GM19351 (cell line): ENCODE measurements around the gene SPATA31C2.
"Not testable (repeated sequence)": the region's sequence is repeated elsewhere in the genome, so short reads cannot be mapped to it uniquely, and the experiment has no call there.

Experiments used
- ATAC-seq: cut with Tn5 transposase; IDR thresholded peaks from one replicate; pipeline ENCODE4 v1.9.1; 2021; ENCODE audit warnings: mild to moderate bottlenecking, moderate library complexity; ENCODE audit not compliant: unreplicated experiment

SPATA31C2 gene

GRCh38 chr9:88127700-88128300, 10.5 kb downstream of the SPATA31C2 start:
- not testable (repeated sequence) for ATAC-seq

DNA sequence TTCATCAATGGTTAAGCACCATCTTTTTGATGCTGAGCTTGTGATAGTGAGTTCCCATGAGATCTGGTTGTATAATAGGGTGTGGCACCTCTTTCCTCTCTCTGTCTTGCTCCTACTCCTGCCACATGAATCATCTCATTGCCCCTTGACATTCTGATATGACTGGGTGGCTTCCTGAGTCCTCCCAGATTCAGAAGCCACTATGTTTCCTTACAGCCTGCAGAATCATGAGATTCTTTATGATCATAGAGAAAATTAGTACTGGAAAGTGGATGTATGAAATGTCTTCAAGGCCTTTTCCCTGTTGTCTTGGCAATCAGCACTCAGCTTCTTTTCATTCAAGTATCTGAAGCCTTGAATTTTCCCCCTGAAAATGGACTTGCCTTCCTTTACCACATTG, 14.9 kb downstream of the SPATA31C2 start:
- not testable (repeated sequence) for ATAC-seq

GRCh38 chr9:88118121-88118520, 20.2 kb downstream of the SPATA31C2 start:
- ATAC-seq: not testable (repeated sequence)

DNA sequence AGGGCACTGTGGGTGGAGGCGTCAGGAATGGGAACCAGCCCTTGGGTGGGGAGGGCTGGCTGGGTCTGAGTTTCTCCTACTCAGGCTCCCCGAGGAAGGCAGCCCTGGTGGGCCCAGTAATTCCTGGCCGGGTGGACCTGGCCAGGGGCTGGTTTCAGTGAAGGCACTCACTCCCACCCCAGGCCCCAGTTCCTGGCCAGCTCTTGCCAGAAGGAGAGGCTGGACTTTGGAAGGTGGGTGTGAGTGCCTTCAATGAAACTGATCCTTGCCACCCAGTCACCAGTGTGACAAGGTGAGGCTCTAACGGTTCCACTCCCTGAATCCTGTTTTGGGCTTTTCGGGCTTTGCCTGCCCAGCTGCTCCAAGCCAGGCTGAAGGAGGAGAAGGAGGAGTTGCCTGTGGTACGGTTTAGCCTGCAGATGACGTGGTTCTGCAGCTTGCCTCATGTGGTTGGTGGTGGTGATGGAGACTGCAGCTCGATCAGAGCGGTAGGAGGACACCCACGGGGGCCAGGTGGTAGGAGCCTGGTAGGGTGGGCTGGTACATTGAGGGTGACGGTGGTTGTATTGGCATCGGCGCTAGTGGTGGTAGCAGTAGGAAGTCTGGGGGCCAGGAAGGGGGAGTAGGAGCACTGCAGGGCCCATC, 23.2 kb downstream of the SPATA31C2 start:
- not testable (repeated sequence) for ATAC-seq

DNA sequence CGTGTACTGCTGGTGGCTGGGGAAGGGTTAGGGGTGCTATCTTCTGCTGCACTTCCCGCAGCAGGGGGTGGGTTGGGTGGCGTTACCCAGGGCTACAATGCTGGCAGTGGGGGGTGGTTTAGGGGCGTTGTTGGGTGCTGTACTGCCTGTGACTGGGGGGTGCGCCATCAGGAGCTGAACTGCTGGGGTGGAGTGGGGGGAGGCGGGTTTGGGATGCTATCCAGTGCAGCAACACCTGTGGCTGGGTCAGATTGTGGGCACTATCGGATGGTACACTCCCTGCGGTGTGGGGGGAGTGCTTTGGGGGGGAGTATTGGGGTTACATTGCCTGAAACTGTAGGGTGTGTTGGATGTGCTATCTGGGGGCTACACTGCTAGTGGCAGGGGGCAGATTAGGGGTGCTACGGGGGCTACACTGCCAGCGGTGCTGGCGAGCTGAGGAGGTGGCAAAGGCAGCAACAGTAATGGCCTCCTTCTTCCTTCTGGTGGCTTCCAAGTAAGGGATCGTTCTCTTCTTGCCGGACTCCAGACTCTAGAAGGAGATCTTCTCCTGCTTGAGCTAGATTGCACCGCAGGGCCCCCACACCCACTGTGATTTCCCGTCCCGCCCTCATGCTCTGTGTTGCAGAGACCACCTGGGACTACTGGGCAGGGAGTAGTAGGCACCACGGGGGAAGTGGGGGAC, 23.9 kb downstream of the SPATA31C2 start:
- not testable (repeated sequence) for ATAC-seq

DNA sequence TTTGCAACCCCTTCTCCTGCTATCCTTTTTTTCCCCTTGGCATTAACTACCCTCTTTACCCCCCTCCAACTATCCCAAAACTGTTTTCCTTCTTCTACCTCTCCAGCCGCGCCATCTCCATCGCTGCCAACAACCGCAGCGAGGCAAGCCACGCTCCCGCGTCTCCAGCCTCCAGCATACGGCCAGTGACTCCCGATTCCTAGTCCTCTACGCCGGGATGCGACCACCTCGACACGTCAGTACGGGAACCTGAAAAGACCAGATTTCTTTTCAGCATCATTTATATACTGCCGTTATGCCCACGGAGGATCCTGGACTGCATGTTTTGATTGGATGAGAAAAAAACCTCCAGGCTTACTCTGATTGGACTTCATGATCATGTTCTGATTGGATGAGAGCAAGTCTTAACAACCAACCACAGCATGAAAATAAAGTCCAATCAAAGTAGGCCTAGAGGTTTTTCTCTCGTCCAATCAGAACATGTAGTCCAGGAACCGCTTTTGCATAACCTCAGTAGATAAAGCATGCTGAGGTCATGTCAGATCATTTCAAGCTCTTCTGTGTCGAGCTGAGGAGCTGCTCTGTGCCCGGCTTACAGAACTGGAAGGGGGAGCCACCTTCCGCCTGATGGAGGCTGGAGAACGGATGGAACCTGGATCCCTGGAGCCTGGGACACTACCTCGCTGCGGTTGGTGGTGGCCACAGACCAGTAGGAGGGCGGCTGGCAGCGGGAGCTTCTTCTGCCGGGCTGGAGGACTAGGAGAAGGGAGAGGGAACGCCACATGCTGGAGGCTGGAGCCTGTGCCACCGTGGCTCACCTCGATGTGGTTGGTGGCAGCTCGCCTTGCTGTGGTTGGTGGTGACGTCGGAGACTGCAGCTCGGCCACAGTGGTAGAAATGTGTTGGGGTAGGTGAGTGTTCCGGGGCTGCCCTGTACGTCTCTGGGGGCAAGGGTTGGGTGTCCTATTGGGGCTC, 24.8 kb downstream of the SPATA31C2 start:
- ATAC-seq: not testable (repeated sequence)

GRCh38 chr9:88110026-88110425, 28.2 kb downstream of the SPATA31C2 start:
- no peak for ATAC-seq

DNA sequence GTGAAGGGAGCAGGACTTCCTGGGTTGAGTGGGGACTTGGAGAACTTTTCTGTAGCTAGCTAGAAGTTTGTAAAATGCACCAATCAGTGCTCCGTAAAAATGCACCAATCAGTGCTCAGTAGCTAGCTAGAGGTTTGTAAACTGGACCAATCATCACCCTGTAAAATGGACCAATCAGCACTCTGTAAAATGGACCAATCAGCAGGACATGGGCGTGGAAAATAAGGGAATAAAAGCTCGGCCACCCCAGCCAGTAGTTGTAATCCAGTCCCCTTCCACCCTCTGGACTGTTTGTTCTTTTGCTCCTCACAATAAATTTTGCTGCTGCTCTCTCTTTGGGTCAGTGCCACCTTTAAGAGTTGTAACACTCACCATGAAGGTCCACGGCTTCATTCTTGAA, 29.5 kb downstream of the SPATA31C2 start:
- no peak for ATAC-seq

GRCh38 chr9:88106492-88106891, 31.8 kb downstream of the SPATA31C2 start:
- no peak for ATAC-seq

- ATAC-seq: no peak
These were observed 45.4 kb downstream of the SPATA31C2 start for GRCh38 chr9:88092797-88093331.

- ATAC-seq: no peak
These were observed 48.1 kb downstream of the SPATA31C2 start for GRCh38 chr9:88090151-88090581.

- ATAC-seq: no peak
These were observed 50.4 kb downstream of the SPATA31C2 start for GRCh38 chr9:88087906-88088305.

GRCh38 chr9:88085476-88085875, 52.8 kb downstream of the SPATA31C2 start:
- no peak for ATAC-seq

- ATAC-seq: no peak
These were observed 53.7 kb downstream of the SPATA31C2 start for GRCh38 chr9:88084357-88085183.
